Mucosa of rectum (tissue), 2 donors: ENCODE measurements around the gene HELB.
"Not testable (repeated sequence)": the region's sequence is repeated elsewhere in the genome, so short reads cannot be mapped to it uniquely, and the experiment has no call there.

ENCODE experiments used
- H3K27ac ChIP-seq, 2 donors: one replicate each; pipeline ENCODE4 v1.7.0; 2013; ENCODE audit warnings: inconsistent platforms in 2 of 2, low read depth in 2 of 2, low read length in 2 of 2
- H3K27me3 ChIP-seq, 2 donors: one replicate each; pipeline ENCODE4 v1.7.0; 2013; ENCODE audit warnings: low read length in 2 of 2; ENCODE audit not compliant: control insufficient read depth in 2 of 2, insufficient read depth in 2 of 2
- H3K36me3 ChIP-seq, 2 donors: one replicate each; pipeline ENCODE4 v1.7.0; 2013; ENCODE audit warnings: low read length in 2 of 2; ENCODE audit not compliant: control insufficient read depth in 2 of 2, insufficient read depth in 2 of 2
- H3K4me1 ChIP-seq, 2 donors: one replicate each; pipeline ENCODE4 v1.7.0; 2013; ENCODE audit warnings: low read length in 2 of 2, mild to moderate bottlenecking in 1 of 2; ENCODE audit not compliant: control insufficient read depth in 2 of 2, insufficient read depth in 2 of 2
- H3K4me3 ChIP-seq, 2 donors: one replicate each; pipeline ENCODE4 v1.7.0; 2013; ENCODE audit warnings: low read length in 2 of 2
- H3K9ac ChIP-seq, 2 donors: one replicate each; pipeline ENCODE4 v1.7.0; 2013; ENCODE audit warnings: low read length in 2 of 2, low read depth in 1 of 2, mild to moderate bottlenecking in 1 of 2
- H3K9me3 ChIP-seq, 2 donors: one replicate each; pipeline ENCODE4 v1.7.0; 2013; ENCODE audit warnings: low read length in 2 of 2; ENCODE audit not compliant: control insufficient read depth in 2 of 2
- donor health status: healthy.
- donor health status: Normal muscosa, but diverticular disease.

The HELB gene

GRCh38 chr12:66297080-66297479 lies 5.2 kb upstream of the HELB start:
- Histone ChIP-seq H3K4me1 (peaks cover 0 to 4% of the 10 kb centered on the region in 2 donors), H3K36me3 (no peaks in the 10 kb centered on the region), H3K27ac (no peak overlapping the region), H3K27me3 (no peaks in the 10 kb centered on the region), H3K9ac (no peak overlapping the region), H3K4me3 (no peak overlapping the region), H3K9me3 (no peaks in the 10 kb centered on the region)

GRCh38 chr12:66297923-66298322 lies 4.4 kb upstream of the HELB start:
- no peak overlapping the region for H3K4me3 ChIP-seq
- no peaks in the 10 kb centered on the region for H3K36me3 ChIP-seq
- H3K9me3 ChIP-seq, result no peaks in the 10 kb centered on the region
- H3K27ac ChIP-seq, result no peak overlapping the region
- no peak overlapping the region for H3K9ac ChIP-seq
- H3K27me3 ChIP-seq, result no peaks in the 10 kb centered on the region
- H3K4me1 ChIP-seq, result peaks cover 0 to 4% of the 10 kb centered on the region in 2 donors

GRCh38 chr12:66302827-66303169 lies 505 bp downstream of the HELB start:
- Histone ChIP-seq H3K9me3 (no peaks in the 10 kb centered on the region), H3K36me3 (peaks cover 2 to 4% of the 10 kb centered on the region in 2 donors), H3K9ac (peak overlapping the region; percentile 77 to 93), H3K27me3 (no peaks in the 10 kb centered on the region), H3K4me1 (peaks cover 5 to 13% of the 10 kb centered on the region in 2 donors), H3K4me3 (peak overlapping the region; percentile 82 to 98), H3K27ac (peak overlapping the region; percentile 88 to 93)

GRCh38 chr12:66303316-66303804 lies 1.1 kb downstream of the HELB start:
- H3K27me3 ChIP-seq, H3K36me3 ChIP-seq, H3K9me3 ChIP-seq: not testable (repeated sequence)
- Histone ChIP-seq H3K27ac (peak overlapping the region in 1 of 2 donors; percentile 5), H3K4me3 (peak overlapping the region; percentile 82 to 98), H3K4me1 (peaks cover 5 to 13% of the 10 kb centered on the region in 2 donors), H3K9ac (peak overlapping the region in 1 of 2 donors; percentile 63)

- no peak overlapping the region for H3K27ac ChIP-seq
- no peaks in the 10 kb centered on the region for H3K9me3 ChIP-seq
- H3K9ac ChIP-seq, result peak overlapping the region in 1 of 2 donors; percentile 63
- no peaks in the 10 kb centered on the region for H3K27me3 ChIP-seq
- peak overlapping the region in 1 of 2 donors; percentile 98 for H3K4me3 ChIP-seq
- peaks cover 5 to 13% of the 10 kb centered on the region in 2 donors for H3K4me1 ChIP-seq
- peaks cover 2 to 4% of the 10 kb centered on the region in 2 donors for H3K36me3 ChIP-seq
Measured at GRCh38 chr12:66304296-66304900, 2.1 kb downstream of the HELB start.

- H3K4me3 ChIP-seq, result no peak overlapping the region
- H3K27me3 ChIP-seq, result no peaks in the 10 kb centered on the region
- H3K4me1 ChIP-seq, result no peaks in the 10 kb centered on the region
- no peak overlapping the region for H3K9ac ChIP-seq
- no peak overlapping the region for H3K27ac ChIP-seq
- H3K9me3 ChIP-seq, result no peaks in the 10 kb centered on the region
- peaks cover 13 to 22% of the 10 kb centered on the region in 2 donors for H3K36me3 ChIP-seq
Measured at GRCh38 chr12:66309606-66310005, 7.3 kb downstream of the HELB start.

GRCh38 chr12:66312189-66312588 lies 9.9 kb downstream of the HELB start:
- Histone ChIP-seq H3K4me3 (no peak overlapping the region), H3K4me1 (no peaks in the 10 kb centered on the region), H3K36me3 (peaks cover 17 to 22% of the 10 kb centered on the region in 2 donors), H3K9me3 (no peaks in the 10 kb centered on the region), H3K9ac (no peak overlapping the region), H3K27ac (no peak overlapping the region), H3K27me3 (no peaks in the 10 kb centered on the region)

- Histone ChIP-seq H3K36me3 (peaks cover 22 to 23% of the 10 kb centered on the region in 2 donors), H3K4me3 (no peak overlapping the region), H3K9me3 (no peaks in the 10 kb centered on the region), H3K27ac (no peak overlapping the region), H3K27me3 (no peaks in the 10 kb centered on the region), H3K4me1 (no peaks in the 10 kb centered on the region), H3K9ac (no peak overlapping the region)
Measured at GRCh38 chr12:66314278-66314677, 12.0 kb downstream of the HELB start.

GRCh38 chr12:66319266-66319954 lies 17.1 kb downstream of the HELB start:
- peaks cover 11 to 15% of the 10 kb centered on the region in 2 donors for H3K36me3 ChIP-seq
- H3K4me1 ChIP-seq, result no peaks in the 10 kb centered on the region
- no peak overlapping the region for H3K9ac ChIP-seq
- H3K9me3 ChIP-seq, result no peaks in the 10 kb centered on the region
- no peaks in the 10 kb centered on the region for H3K27me3 ChIP-seq
- no peak overlapping the region for H3K4me3 ChIP-seq
- H3K27ac ChIP-seq, result no peak overlapping the region

- no peak overlapping the region for H3K27ac ChIP-seq
- no peaks in the 10 kb centered on the region for H3K27me3 ChIP-seq
- H3K36me3 ChIP-seq, result peaks cover 9 to 14% of the 10 kb centered on the region in 2 donors
- no peaks in the 10 kb centered on the region for H3K9me3 ChIP-seq
- H3K4me1 ChIP-seq, result no peaks in the 10 kb centered on the region
- no peak overlapping the region for H3K9ac ChIP-seq
- no peak overlapping the region for H3K4me3 ChIP-seq
Measured at GRCh38 chr12:66320996-66321395, 18.7 kb downstream of the HELB start.
